Prostate gland (tissue), 2 donors: ENCODE results near the gene EFHD1.
A peak's percentile ranks its signal among the peaks of the same experiment; 100 is the strongest.

Experiments used
- CTCF ChIP-seq, 4 experiments: fragments of 200-600 bp in 2 of 4; fragments of 450-650 bp in 2 of 4; sonication (generic) in 2 of 4; IDR thresholded peaks; 1 replicate in 3 of 4; 2 replicates in 1 of 4; pipeline ENCODE4 v1.5.1; 2016 to 2019; ENCODE audit warnings: antibody characterized with exemption in 4 of 4, mild to moderate bottlenecking in 2 of 4, moderate library complexity in 2 of 4
- POLR2A ChIP-seq: fragments of 450-650 bp; IDR thresholded peaks from one replicate; pipeline ENCODE4 v1.6.1; 2016; ENCODE audit warnings: antibody characterized with exemption, mild to moderate bottlenecking
- POLR2AphosphoS5 ChIP-seq: sonication (generic); formaldehyde crosslinking; IDR thresholded peaks from one replicate; pipeline ENCODE4 v1.6.1; 2017; ENCODE audit warnings: antibody characterized with exemption

DNA sequence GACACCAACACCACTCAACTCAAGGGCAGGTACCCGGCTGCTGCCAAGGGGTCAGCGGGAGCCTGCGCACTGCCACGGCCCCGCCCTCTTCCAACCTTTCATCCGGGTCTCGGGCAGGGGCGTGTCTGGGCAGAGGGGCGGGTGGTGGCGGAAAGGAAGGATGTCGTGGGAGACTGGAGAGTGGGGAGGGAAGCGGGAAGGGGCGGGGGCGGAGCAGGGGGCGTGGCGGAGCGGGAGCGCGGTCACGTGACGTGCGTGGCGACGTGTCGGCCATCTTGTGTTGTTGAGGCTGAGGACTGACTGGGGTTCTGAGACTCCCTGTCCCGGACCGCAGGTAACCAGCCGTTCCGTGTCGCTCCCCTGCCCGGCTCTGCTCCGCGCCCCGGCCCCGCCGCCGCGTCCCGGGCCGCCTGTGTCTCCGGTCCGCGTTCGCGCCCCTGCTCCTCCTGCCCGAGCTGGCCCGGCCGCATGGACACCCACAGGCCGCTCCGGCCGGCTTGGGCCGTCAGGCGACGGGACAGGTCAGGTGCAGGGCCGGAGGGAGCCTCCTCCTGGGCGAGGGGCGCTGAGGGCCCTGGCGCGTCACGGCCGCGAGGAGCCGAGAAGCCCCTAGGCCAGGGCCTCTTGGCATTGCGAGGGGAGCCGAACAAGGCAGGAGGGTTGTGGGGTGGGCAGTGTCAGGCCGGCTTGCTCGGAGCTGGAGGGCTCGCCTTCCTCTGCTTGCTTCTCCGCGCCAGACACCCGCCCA is 63.8 kb downstream of the EFHD1 start, which contains the start of gene GIGYF2:
- TF ChIP-seq CTCF (IDR thresholded peaks at IDR 0.05): no peak
- TF ChIP-seq POLR2A: peak; percentile 76
- TF ChIP-seq POLR2AphosphoS5: peak; percentile 93
